ENCODE data around the gene MED8.
A peak's percentile ranks its signal among the peaks of the same experiment; 100 is the strongest.
"Not testable (repeated sequence)": the region's sequence is repeated elsewhere in the genome, so short reads cannot be mapped to it uniquely, and the experiment has no call there.

The MED8 gene

GRCh38 chr1:43382027-43382779 is 7.4 kb downstream of the MED8 start:
- DNase-seq, result no peak

GRCh38 chr1:43381612-43382011 is 8.0 kb downstream of the MED8 start:
- DNase-seq, result no peak

- DNase-seq, result no peak
These were observed 10.1 kb downstream of the MED8 start for GRCh38 chr1:43379476-43379875.

- DNase-seq, result no peak
These were observed 11.8 kb downstream of the MED8 start for GRCh38 chr1:43377831-43378230.

- DNase-seq, result no peak
These were observed 12.8 kb downstream of the MED8 start for GRCh38 chr1:43376723-43377235.

GRCh38 chr1:43373066-43373940 is 16.3 kb downstream of the MED8 start:
- no peak for DNase-seq

- no peak for DNase-seq
These were observed 17.4 kb downstream of the MED8 start for GRCh38 chr1:43372172-43372571.

- DNase-seq, result no peak
These were observed 19.0 kb downstream of the MED8 start for GRCh38 chr1:43370564-43370963.

GRCh38 chr1:43369779-43370178 is 19.8 kb downstream of the MED8 start:
- DNase-seq, result not testable (repeated sequence)

- DNase-seq, result no peak
These were observed 21.0 kb downstream of the MED8 start for GRCh38 chr1:43368646-43369020.

- DNase-seq, result peak; percentile 93
These were observed 21.5 kb downstream of the MED8 start, which contains the start of gene ELOVL1 for GRCh38 chr1:43367904-43368645. TSS of gene ELOVL1 (minus strand) at chr1:43368011. CDS start at chr1:43365609, 2,402 bp downstream.

GRCh38 chr1:43367026-43367903 is 22.3 kb downstream of the MED8 start:
- DNase-seq, result peak; percentile 29

GRCh38 chr1:43366601-43367025 is 23.0 kb downstream of the MED8 start:
- no peak for DNase-seq

GRCh38 chr1:43366179-43366578 is 23.4 kb downstream of the MED8 start:
- no peak for DNase-seq

- DNase-seq, result no peak
These were observed 23.9 kb downstream of the MED8 start for GRCh38 chr1:43365678-43366077.

GRCh38 chr1:43363935-43364525 is 25.6 kb downstream of the MED8 start:
- DNase-seq, result no peak

GRCh38 chr1:43363283-43363934 is 26.2 kb downstream of the MED8 start:
- DNase-seq, result no peak

GRCh38 chr1:43360616-43361015 is 29.0 kb downstream of the MED8 start:
- DNase-seq, result no peak

GRCh38 chr1:43359696-43360095 is 29.9 kb downstream of the MED8 start:
- DNase-seq, result no peak

- DNase-seq, result peak; percentile 98
These were observed 30.6 kb downstream of the MED8 start, which contains the start of gene CDC20 for GRCh38 chr1:43358746-43359693. TSS of gene CDC20 (plus strand) at chr1:43358981. CDS start at chr1:43359216, 235 bp downstream.
